ENCODE measurements around the gene FBXO39. TPM values are rescaled to one million over a fixed set of nuclear protein-coding genes. Genes with fewer than 3 reads are reported as not detected.

Gene FBXO39
- polyA plus RNA-seq, 3 donors = 0.12 TPM; not detected in 2

- Histone ChIP-seq H3K9ac (ENCODE audit: insufficient read depth, low read length, poor library complexity, severe bottlenecking) (no peak overlapping the region), H3K27ac (ENCODE audit: low read depth in 1 of 2, low read length in 2 of 2) (no peak overlapping the region), H3K27me3 (ENCODE audit: control insufficient read depth in 2 of 2, insufficient read depth in 2 of 2, low read length in 2 of 2) (no peaks in the 10 kb centered on the region), H3K9me3 (replicated peaks in 1 of 2; ENCODE audit: control insufficient read depth in 1 of 2, insufficient read depth in 1 of 2, low read length in 2 of 2) (no peaks in the 10 kb centered on the region), H4K20me1 (ENCODE audit: insufficient read depth, low read length) (no peaks in the 10 kb centered on the region), H3K79me2 (ENCODE audit: insufficient read depth, low read length) (no peaks in the 10 kb centered on the region), H3K4me2 (replicated peaks; ENCODE audit: extremely low read depth, low read length, poor library complexity, severe bottlenecking) (no peak overlapping the region), H3K4me3 (replicated peaks in 1 of 3; ENCODE audit: low read depth in 2 of 3, low read length in 3 of 3) (no peak overlapping the region), H3K4me1 (ENCODE audit: control insufficient read depth in 1 of 2, insufficient read depth in 2 of 2, low read length in 2 of 2) (no peaks in the 10 kb centered on the region), H2AFZ (ENCODE audit: insufficient read depth, low read depth, low read length, poor library complexity, severe bottlenecking) (no peak overlapping the region), H3K36me3 (replicated peaks in 1 of 2; ENCODE audit: control insufficient read depth in 1 of 2, insufficient read depth in 2 of 2, low read length in 2 of 2) (no peaks in the 10 kb centered on the region)
- no peak for DNase-seq
- Mint-ChIP-seq H3K4me3 (no peak overlapping the region), H3K27ac (no peak overlapping the region), H3K36me3 (no peaks in the 10 kb centered on the region), H3K4me1 (no peaks in the 10 kb centered on the region), H3K27me3 (ENCODE audit: low read depth in 3 of 3) (peaks cover 3 to 7% (median 4%) of the 10 kb centered on the region in 3 donors), H3K9me3 (peaks cover 0 to 6% (median 3%) of the 10 kb centered on the region in 7 donors)
- TF ChIP-seq, protein P1, sequence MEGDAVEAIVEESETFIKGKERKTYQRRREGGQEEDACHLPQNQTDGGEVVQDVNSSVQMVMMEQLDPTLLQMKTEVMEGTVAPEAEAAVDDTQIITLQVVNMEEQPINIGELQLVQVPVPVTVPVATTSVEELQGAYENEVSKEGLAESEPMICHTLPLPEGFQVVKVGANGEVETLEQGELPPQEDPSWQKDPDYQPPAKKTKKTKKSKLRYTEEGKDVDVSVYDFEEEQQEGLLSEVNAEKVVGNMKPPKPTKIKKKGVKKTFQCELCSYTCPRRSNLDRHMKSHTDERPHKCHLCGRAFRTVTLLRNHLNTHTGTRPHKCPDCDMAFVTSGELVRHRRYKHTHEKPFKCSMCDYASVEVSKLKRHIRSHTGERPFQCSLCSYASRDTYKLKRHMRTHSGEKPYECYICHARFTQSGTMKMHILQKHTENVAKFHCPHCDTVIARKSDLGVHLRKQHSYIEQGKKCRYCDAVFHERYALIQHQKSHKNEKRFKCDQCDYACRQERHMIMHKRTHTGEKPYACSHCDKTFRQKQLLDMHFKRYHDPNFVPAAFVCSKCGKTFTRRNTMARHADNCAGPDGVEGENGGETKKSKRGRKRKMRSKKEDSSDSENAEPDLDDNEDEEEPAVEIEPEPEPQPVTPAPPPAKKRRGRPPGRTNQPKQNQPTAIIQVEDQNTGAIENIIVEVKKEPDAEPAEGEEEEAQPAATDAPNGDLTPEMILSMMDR (IDR thresholded peaks at IDR 0.05) = no peak
- WGBS (ENCODE audit: insufficient coverage) = 90% methylated on average over 2 of the region's 3 CpGs
- intact Hi-C loops (cut with micrococcal nuclease) = no loop called here
Measured at GRCh38 chr17:6818938-6819337, 42.9 kb downstream of the FBXO39 start.

GRCh38 chr17:6823011-6823442, 47.0 kb downstream of the FBXO39 start:
- H3K79me2 ChIP-seq (ENCODE audit: insufficient read depth, low read length) = no peaks in the 10 kb centered on the region
- Mint-ChIP-seq H3K9me3 (peaks cover 0 to 4% (median 0%) of the 10 kb centered on the region in 7 donors), H3K4me3 (no peak overlapping the region), H3K4me1 (no peaks in the 10 kb centered on the region), H3K27me3 (ENCODE audit: low read depth in 3 of 3) (peaks cover 2 to 4% (median 4%) of the 10 kb centered on the region in 3 donors), H3K27ac (no peak overlapping the region), H3K36me3 (no peaks in the 10 kb centered on the region)
- no peak overlapping the region for H3K4me2 ChIP-seq (replicated peaks; ENCODE audit: extremely low read depth, low read length, poor library complexity, severe bottlenecking)
- H3K9me3 ChIP-seq (replicated peaks in 1 of 2; ENCODE audit: control insufficient read depth in 1 of 2, insufficient read depth in 1 of 2, low read length in 2 of 2) = no peaks in the 10 kb centered on the region
- H4K20me1 ChIP-seq (ENCODE audit: insufficient read depth, low read length) = no peaks in the 10 kb centered on the region
- no peaks in the 10 kb centered on the region for H3K27me3 ChIP-seq (ENCODE audit: control insufficient read depth in 2 of 2, insufficient read depth in 2 of 2, low read length in 2 of 2)
- intact Hi-C loops (cut with micrococcal nuclease) = no loop called here
- H3K36me3 ChIP-seq (replicated peaks in 1 of 2; ENCODE audit: control insufficient read depth in 1 of 2, insufficient read depth in 2 of 2, low read length in 2 of 2) = no peaks in the 10 kb centered on the region
- H3K4me1 ChIP-seq (ENCODE audit: control insufficient read depth in 1 of 2, insufficient read depth in 2 of 2, low read length in 2 of 2) = no peaks in the 10 kb centered on the region
- no peak overlapping the region for H3K4me3 ChIP-seq (replicated peaks in 1 of 3; ENCODE audit: low read depth in 2 of 3, low read length in 3 of 3)
- H2AFZ ChIP-seq (ENCODE audit: insufficient read depth, low read depth, low read length, poor library complexity, severe bottlenecking) = no peak overlapping the region
- TF ChIP-seq, protein P1 (IDR thresholded peaks at IDR 0.05) = no peak
- H3K9ac ChIP-seq (ENCODE audit: insufficient read depth, low read length, poor library complexity, severe bottlenecking) = no peak overlapping the region
- H3K27ac ChIP-seq (ENCODE audit: low read depth in 1 of 2, low read length in 2 of 2) = no peak overlapping the region
- no peak for DNase-seq
